Vagina (tissue), 2 donors: ENCODE measurements around the gene MYG1. TPM values are rescaled to one million over a fixed set of nuclear protein-coding genes. Genes with fewer than 3 reads are reported as not detected.

Experiments
- DNase-seq, 2 donors: peaks; one replicate each; pipeline ENCODE4 v3.0.0-alpha.2; 2017; ENCODE audit errors: extremely low spot score in 2 of 2
- H3K27ac ChIP-seq: fragments of 200-600 bp; sonication (generic); one replicate; pipeline ENCODE4 v1.5.1; 2019
- H3K27me3 ChIP-seq: fragments of 200-600 bp; sonication (generic); one replicate; pipeline ENCODE4 v1.5.1; 2019
- H3K36me3 ChIP-seq, 2 donors: fragments of 200-600 bp; sonication (generic); one replicate each; pipeline ENCODE4 v1.5.1; 2017 to 2019
- H3K4me1 ChIP-seq: fragments of 200-600 bp; sonication (generic); one replicate; pipeline ENCODE4 v1.5.1; 2019
- H3K4me3 ChIP-seq, 2 donors: fragments of 200-600 bp; sonication (generic); 1 replicate in 1 of 2; 2 replicates in 1 of 2; pipeline ENCODE4 v1.5.1; 2016 to 2019
- H3K9me3 ChIP-seq: fragments of 200-600 bp; sonication (generic); one replicate; pipeline ENCODE4 v1.5.1; 2019
- CTCF ChIP-seq, 3 experiments: fragments of 450-650 bp in 2 of 3; fragments of 200-600 bp in 1 of 3; sonication (generic) in 1 of 3; IDR thresholded peaks; one replicate each; pipeline ENCODE4 v1.5.1; 2017 to 2019; ENCODE audit warnings: antibody characterized with exemption in 3 of 3, mild to moderate bottlenecking in 2 of 3, moderate library complexity in 2 of 3
- POLR2A ChIP-seq, 2 donors: fragments of 450-650 bp; IDR thresholded peaks; one replicate each; pipeline ENCODE4 v1.6.1; 2017; ENCODE audit warnings: antibody characterized with exemption in 2 of 2, mild to moderate bottlenecking in 2 of 2, moderate library complexity in 2 of 2
- POLR2AphosphoS5 ChIP-seq, 2 donors: sonication (generic); formaldehyde crosslinking; IDR thresholded peaks; one replicate each; pipeline ENCODE4 v1.9.0; 2017; ENCODE audit warnings: antibody characterized with exemption in 2 of 2, mild to moderate bottlenecking in 2 of 2, low read depth in 1 of 2; ENCODE audit not compliant: insufficient read depth in 1 of 2
- intact Hi-C: fragments of 100-400 bp; cut with DNase I; formaldehyde crosslinking; loops from one replicate; pipeline ENCODE4 v1.15.1; 2023
- total RNA-seq: library from RNA; depleted of rRNA; stranded (reverse); fragments of >200 nt; gene quantifications from one replicate; pipeline ENCODE4 v1.2.3, GENCODE V29; 2016

The MYG1 gene
- total RNA-seq, 1 donor from 2014 or later = 41.5 TPM

GRCh38 chr12:53300187-53300586 is 692 bp downstream of the MYG1 start:
- Histone ChIP-seq H3K27ac (peak overlapping the region; percentile 65), H3K27me3 (no peaks in the 10 kb centered on the region), H3K4me1 (peaks cover 47% of the 10 kb centered on the region), H3K36me3 (peaks cover 0 to 34% of the 10 kb centered on the region in 2 donors), H3K4me3 (peak overlapping the region; percentile 62 to 66), H3K9me3 (no peaks in the 10 kb centered on the region)
- no peak for TF ChIP-seq CTCF (IDR thresholded peaks at IDR 0.05)
- TF ChIP-seq POLR2AphosphoS5 (IDR thresholded peaks at IDR 0.05; ENCODE audit: insufficient read depth in 1 of 2, low read depth in 1 of 2) = no peak
- no peak for TF ChIP-seq POLR2A (IDR thresholded peaks at IDR 0.05)
- DNase-seq = no peak
- intact Hi-C loops = no loop called here

- intact Hi-C loops = no loop called here
- TF ChIP-seq POLR2A (IDR thresholded peaks at IDR 0.05) (no peak), CTCF (IDR thresholded peaks at IDR 0.05) (no peak)
- no peak for DNase-seq
Measured at GRCh38 chr12:53302903-53303302, 3.4 kb downstream of the MYG1 start.

GRCh38 chr12:53306826-53307225 is 7.3 kb downstream of the MYG1 start:
- H3K27me3 ChIP-seq = no peaks in the 10 kb centered on the region
- H3K36me3 ChIP-seq = peaks cover 0 to 70% of the 10 kb centered on the region in 2 donors
- intact Hi-C loops = no loop called here
- no peak overlapping the region for H3K4me3 ChIP-seq
- no peaks in the 10 kb centered on the region for H3K9me3 ChIP-seq
- peaks cover 6% of the 10 kb centered on the region for H3K4me1 ChIP-seq
- no peak for DNase-seq
- TF ChIP-seq CTCF (IDR thresholded peaks at IDR 0.05) (no peak), POLR2AphosphoS5 (IDR thresholded peaks at IDR 0.05; ENCODE audit: insufficient read depth in 1 of 2, low read depth in 1 of 2) (no peak), POLR2A (IDR thresholded peaks at IDR 0.05) (no peak)
- H3K27ac ChIP-seq = no peak overlapping the region

More at GRCh38 chr12:53302903-53303302, 3.4 kb downstream of the MYG1 start:
- Histone ChIP-seq H3K4me1 (peaks cover 28% of the 10 kb centered on the region), H3K9me3 (no peaks in the 10 kb centered on the region), H3K4me3 (no peak overlapping the region), H3K27ac (no peak overlapping the region), H3K27me3 (no peaks in the 10 kb centered on the region), H3K36me3 (peaks cover 0 to 56% of the 10 kb centered on the region in 2 donors)

- H3K27ac ChIP-seq = no peak overlapping the region
- DNase-seq = no peak
- H3K9me3 ChIP-seq = no peaks in the 10 kb centered on the region
- intact Hi-C loops = loop anchor here (2.0 kb wide), 1 partner anchor 25 kb away; no protein-coding TSS in a partner anchor
- H3K27me3 ChIP-seq = no peaks in the 10 kb centered on the region
- H3K4me1 ChIP-seq = no peaks in the 10 kb centered on the region
- peaks cover 0 to 58% of the 10 kb centered on the region in 2 donors for H3K36me3 ChIP-seq
- H3K4me3 ChIP-seq = no peak overlapping the region
- TF ChIP-seq POLR2AphosphoS5 (IDR thresholded peaks at IDR 0.05; ENCODE audit: insufficient read depth in 1 of 2, low read depth in 1 of 2) = no peak
- no peak for TF ChIP-seq CTCF (IDR thresholded peaks at IDR 0.05)
- no peak for TF ChIP-seq POLR2A (IDR thresholded peaks at IDR 0.05)
Measured at GRCh38 chr12:53308276-53308675, 8.8 kb downstream of the MYG1 start.

GRCh38 chr12:53313996-53314395 is 14.5 kb downstream of the MYG1 start:
- H3K36me3 ChIP-seq = peaks cover 0 to 37% of the 10 kb centered on the region in 2 donors
- H3K9me3 ChIP-seq = no peaks in the 10 kb centered on the region
- no peak overlapping the region for H3K27ac ChIP-seq
- H3K4me3 ChIP-seq = no peak overlapping the region
- no peak for DNase-seq
- intact Hi-C loops = no loop called here
- TF ChIP-seq POLR2A (IDR thresholded peaks at IDR 0.05) (no peak), POLR2AphosphoS5 (IDR thresholded peaks at IDR 0.05; ENCODE audit: insufficient read depth in 1 of 2, low read depth in 1 of 2) (no peak), CTCF (IDR thresholded peaks at IDR 0.05) (no peak)
- no peaks in the 10 kb centered on the region for H3K27me3 ChIP-seq
- no peaks in the 10 kb centered on the region for H3K4me1 ChIP-seq
